Activated CD8-positive, alpha-beta T cell treated with anti-CD3 and anti-CD28 coated beads for 36 hours (primary cell): ENCODE measurements around the gene MYOZ3. TPM values are rescaled to one million over a fixed set of nuclear protein-coding genes. Genes with fewer than 3 reads are reported as not detected.

ENCODE experiments used
- ATAC-seq: fragments of 200-7000 bp; cut with Tn5 transposase; one replicate; pipeline ENCODE4 v1.10.0; 2021; ENCODE audit warnings: mild to moderate bottlenecking, moderate library complexity
- CTCF ChIA-PET: fragments of 350-600 bp; sonication (Branson Sonifier 250); formaldehyde crosslinking; loops from one replicate; lab custom pipeline; 2021; ENCODE audit warnings: antibody characterized with exemption; lab: Charles Lee
- POLR2A ChIA-PET: fragments of 350-600 bp; sonication (Branson Sonifier 250); formaldehyde crosslinking; loops from one replicate; lab custom pipeline; 2021; ENCODE audit warnings: antibody characterized with exemption; lab: Charles Lee
- DNase-seq: peaks from one replicate; pipeline ENCODE4 v3.0.0-alpha.2; 2020
- H3K27ac Mint-ChIP-seq: one replicate; pipeline ENCODE4 v1.8.0; 2021; ENCODE audit warnings: mild to moderate bottlenecking, mixed read lengths
- H3K27me3 Mint-ChIP-seq: one replicate; pipeline ENCODE4 v1.8.0; 2021; ENCODE audit warnings: mixed read lengths
- H3K36me3 Mint-ChIP-seq: one replicate; pipeline ENCODE4 v1.8.0; 2021; ENCODE audit warnings: low read depth, mixed read lengths
- H3K4me1 Mint-ChIP-seq: one replicate; pipeline ENCODE4 v1.8.0; 2021; ENCODE audit warnings: low read depth, mixed read lengths
- H3K4me3 Mint-ChIP-seq: one replicate; pipeline ENCODE4 v1.8.0; 2021; ENCODE audit warnings: mild to moderate bottlenecking, moderate library complexity, mixed read lengths
- H3K9me3 Mint-ChIP-seq: one replicate; pipeline ENCODE4 v1.8.0; 2021; ENCODE audit warnings: mixed read lengths
- CTCF ChIP-seq: fragments of 200-600 bp; IDR thresholded peaks from one replicate; pipeline ENCODE4 v1.8.0; 2022; ENCODE audit warnings: antibody characterized with exemption, mild to moderate bottlenecking
- intact Hi-C: fragments of 100-400 bp; cut with micrococcal nuclease; formaldehyde crosslinking; loops from one replicate; pipeline ENCODE4 v1.10.0; 2022
- total RNA-seq, 2 experiments: library from RNA; stranded (reverse); gene quantifications; one replicate each; pipeline ENCODE4 v1.2.3, GENCODE V29; 2021

Gene MYOZ3
- total RNA-seq, 2 experiments from 2014 or later: 0.11 to 0.20 TPM

GRCh38 chr5:150623152-150623877, 37.7 kb upstream of the MYOZ3 start:
- DNase-seq (peak; percentile 24), ATAC-seq (no peak)
- no peak overlapping the region for H3K27ac Mint-ChIP-seq
- ChIA-PET CTCF (no interaction called here), POLR2A (no interaction called here)
- peaks cover 20% of the 10 kb centered on the region for H3K4me1 Mint-ChIP-seq
- H3K36me3 Mint-ChIP-seq: no peaks in the 10 kb centered on the region
- intact Hi-C loops: no loop called here
- TF ChIP-seq CTCF: no peak
- no peak overlapping the region for H3K4me3 Mint-ChIP-seq
- no peaks in the 10 kb centered on the region for H3K9me3 Mint-ChIP-seq
- peaks cover 15% of the 10 kb centered on the region for H3K27me3 Mint-ChIP-seq

- ATAC-seq: no peak
- H3K4me1 Mint-ChIP-seq: peaks cover 20% of the 10 kb centered on the region
Observed at GRCh38 chr5:150623878-150624216, 37.2 kb upstream of the MYOZ3 start.

GRCh38 chr5:150624334-150625163, 36.5 kb upstream of the MYOZ3 start:
- no peak overlapping the region for H3K27ac Mint-ChIP-seq
- POLR2A ChIA-PET: no interaction called here
- no peaks in the 10 kb centered on the region for H3K9me3 Mint-ChIP-seq
- peak overlapping the region; percentile 66 for H3K4me3 Mint-ChIP-seq
- H3K36me3 Mint-ChIP-seq: no peaks in the 10 kb centered on the region
- DNase-seq: peak; percentile 27
- TF ChIP-seq CTCF: no peak
- intact Hi-C loops: no loop called here
- H3K27me3 Mint-ChIP-seq: peaks cover 15% of the 10 kb centered on the region
- CTCF ChIA-PET: no interaction called here
- ATAC-seq: peak; percentile 67
- peaks cover 20% of the 10 kb centered on the region for H3K4me1 Mint-ChIP-seq

More at GRCh38 chr5:150623878-150624216, 37.2 kb upstream of the MYOZ3 start:
- H3K9me3 Mint-ChIP-seq: no peaks in the 10 kb centered on the region
- H3K4me3 Mint-ChIP-seq: peak overlapping the region; percentile 66
- no peak overlapping the region for H3K27ac Mint-ChIP-seq
- TF ChIP-seq CTCF: no peak
- no peak for DNase-seq
- intact Hi-C loops: no loop called here
- CTCF ChIA-PET: no interaction called here
- POLR2A ChIA-PET: no interaction called here
- H3K36me3 Mint-ChIP-seq: no peaks in the 10 kb centered on the region
- peaks cover 15% of the 10 kb centered on the region for H3K27me3 Mint-ChIP-seq

GRCh38 chr5:150625164-150625535, 35.9 kb upstream of the MYOZ3 start:
- H3K4me3 Mint-ChIP-seq: no peak overlapping the region
- H3K27ac Mint-ChIP-seq: no peak overlapping the region
- H3K9me3 Mint-ChIP-seq: no peaks in the 10 kb centered on the region
- CTCF ChIA-PET: no interaction called here
- no peak for TF ChIP-seq CTCF
- intact Hi-C loops: no loop called here
- POLR2A ChIA-PET: no interaction called here
- H3K36me3 Mint-ChIP-seq: no peaks in the 10 kb centered on the region
- peaks cover 20% of the 10 kb centered on the region for H3K4me1 Mint-ChIP-seq
- ATAC-seq: no peak
- peaks cover 15% of the 10 kb centered on the region for H3K27me3 Mint-ChIP-seq
- no peak for DNase-seq
